H1 (cell line): Measurements from ENCODE around the gene IL16. TPM values are rescaled to one million over a fixed set of nuclear protein-coding genes. Genes with fewer than 3 reads are reported as not detected.

Source experiments
- CTCF ChIA-PET: fragments of 300-600 bp; sonication (Branson Sonifier 250); formaldehyde crosslinking; loops from one replicate; lab custom pipeline; 2021; ENCODE audit not compliant: partially characterized antibody; lab: Charles Lee
- POLR2A ChIA-PET: fragments of 300-600 bp; sonication (Branson Sonifier 250); formaldehyde crosslinking; loops from one replicate; lab custom pipeline; 2021; ENCODE audit warnings: inconsistent platforms; ENCODE audit not compliant: partially characterized antibody; lab: Charles Lee
- DNase-seq, 2 experiments: peaks; one replicate each; pipeline versions ENCODE4 v3.0.0 to v3.0.0-alpha.2; 2010 to 2022; ENCODE audit warnings: low spot score in 2 of 2, low read depth in 1 of 2, mixed read lengths in 1 of 2
- FAIRE-seq: peaks from 2 replicates; lab custom pipeline; 2011; peaks lifted over from hg19 to GRCh38; lab: Jason Lieb, UNC
- H2AFZ ChIP-seq: 2 replicates; pipeline ENCODE4 v1.8.1; 2012; ENCODE audit warnings: low read length, inconsistent platforms
- H2AK5ac ChIP-seq: 2 replicates; pipeline ENCODE4 v1.6.1; 2013; ENCODE audit warnings: low read depth, low read length
- H2BK120ac ChIP-seq: replicated peaks from 2 replicates; pipeline ENCODE3; 2013; ENCODE audit warnings: low read depth, low read length, inconsistent platforms
- H2BK12ac ChIP-seq: 2 replicates; pipeline ENCODE4 v1.6.1; 2013; ENCODE audit warnings: low read depth, low read length
- H2BK15ac ChIP-seq: 2 replicates; pipeline ENCODE4 v1.6.1; 2013; ENCODE audit warnings: low read length
- H2BK20ac ChIP-seq: 2 replicates; pipeline ENCODE4 v1.6.1; 2013; ENCODE audit warnings: low read length
- H2BK5ac ChIP-seq: 2 replicates; pipeline ENCODE4 v1.6.1; 2013; ENCODE audit warnings: low read depth, low read length
- H3K14ac ChIP-seq: 2 replicates; pipeline ENCODE4 v1.6.1; 2013; ENCODE audit warnings: inconsistent platforms; ENCODE audit not compliant: insufficient read length
- H3K18ac ChIP-seq: 2 replicates; pipeline ENCODE4 v1.6.1; 2013; ENCODE audit warnings: low read length; ENCODE audit errors: extremely low read depth
- H3K23ac ChIP-seq: 2 replicates; pipeline ENCODE4 v1.6.1; 2013; ENCODE audit warnings: inconsistent platforms; ENCODE audit not compliant: insufficient read length
- H3K23me2 ChIP-seq: 2 replicates; pipeline ENCODE4 v1.6.1; 2013; ENCODE audit warnings: low read depth, low read length
- H3K27ac ChIP-seq: 2 replicates; pipeline ENCODE4 v1.6.1; 2011; ENCODE audit warnings: low read depth, low read length, inconsistent platforms
- H3K27me3 ChIP-seq, 4 experiments: replicated peaks in 1 of 4; 1 replicate in 1 of 4; 2 replicates in 3 of 4; pipeline versions ENCODE4 v1.6.1 to v1.8.1; 2011 to 2013; ENCODE audit warnings: low read length in 3 of 4, mild to moderate bottlenecking in 3 of 4, inconsistent platforms in 2 of 4, mixed read lengths in 2 of 4, moderate library complexity in 1 of 4; ENCODE audit not compliant: control insufficient read depth in 3 of 4, insufficient read depth in 3 of 4; ENCODE audit errors: extremely low read depth in 1 of 4
- H3K36me3 ChIP-seq, 4 experiments: 2 replicates each; pipeline versions ENCODE4 v1.6.1 to v1.8.1; 2011 to 2013; ENCODE audit warnings: mild to moderate bottlenecking in 4 of 4, low read length in 3 of 4, moderate library complexity in 2 of 4, control low read depth in 1 of 4, inconsistent platforms in 1 of 4; ENCODE audit not compliant: insufficient read depth in 4 of 4, control insufficient read depth in 2 of 4
- H3K4ac ChIP-seq: replicated peaks from 2 replicates; pipeline ENCODE3; 2013; ENCODE audit warnings: low read length, low read depth, mixed read lengths, inconsistent platforms; ENCODE audit not compliant: insufficient read length
- H3K4me1 ChIP-seq, 4 experiments: replicated peaks in 1 of 4; 1 replicate in 1 of 4; 2 replicates in 3 of 4; pipeline versions ENCODE4 v1.6.1 to v1.8.1; 2011 to 2013; ENCODE audit warnings: low read length in 3 of 4, inconsistent platforms in 2 of 4, mixed read lengths in 1 of 4; ENCODE audit not compliant: insufficient read depth in 4 of 4, control insufficient read depth in 3 of 4
- H3K4me2 ChIP-seq, 2 experiments: 2 replicates each; pipeline versions ENCODE4 v1.6.1 to v1.8.1; 2011 to 2013; ENCODE audit warnings: low read depth in 2 of 2, low read length in 2 of 2, control low read depth in 1 of 2, inconsistent platforms in 1 of 2, mild to moderate bottlenecking in 1 of 2; ENCODE audit not compliant: insufficient read depth in 1 of 2
- H3K4me3 ChIP-seq, 4 experiments: fragments of 200-600, 300-600 bp in 1 of 4; sonication (generic), shearing (Covaris generic), sonication (Bioruptor Twin) in 1 of 4; 2 replicates each; pipeline versions ENCODE4 v1.5.1 to v1.8.1; 2011 to 2016; ENCODE audit warnings: low read length in 4 of 4, low read depth in 3 of 4, control low read depth in 2 of 4, inconsistent platforms in 2 of 4, mild to moderate bottlenecking in 2 of 4, mixed read lengths in 1 of 4, moderate library complexity in 1 of 4; ENCODE audit not compliant: insufficient read depth in 2 of 4; ENCODE audit errors: extremely low read depth in 1 of 4
- H3K56ac ChIP-seq: replicated peaks from 2 replicates; pipeline ENCODE3; 2013; ENCODE audit warnings: low read depth, mild to moderate bottlenecking, mixed read lengths, low read length, inconsistent platforms; ENCODE audit not compliant: insufficient read length
- H3K79me1 ChIP-seq: 2 replicates; pipeline ENCODE4 v1.6.1; 2013; ENCODE audit warnings: low read depth, low read length, control low read depth
- H3K79me2 ChIP-seq, 2 experiments: 2 replicates each; pipeline versions ENCODE4 v1.6.1 to v1.8.1; 2012 to 2013; ENCODE audit warnings: low read length in 2 of 2, mild to moderate bottlenecking in 2 of 2, inconsistent platforms in 1 of 2; ENCODE audit not compliant: insufficient read depth in 2 of 2, control insufficient read depth in 1 of 2
- H3K9ac ChIP-seq, 4 experiments: replicated peaks in 1 of 4; 1 replicate in 1 of 4; 2 replicates in 3 of 4; pipeline versions ENCODE4 v1.6.1 to v1.8.1; 2011 to 2013; ENCODE audit warnings: low read depth in 3 of 4, low read length in 3 of 4, control low read depth in 2 of 4, mild to moderate bottlenecking in 2 of 4, moderate library complexity in 2 of 4, inconsistent platforms in 1 of 4; ENCODE audit errors: extremely low read depth in 1 of 4
- H3K9me3 ChIP-seq, 2 experiments: 2 replicates each; pipeline versions ENCODE4 v1.6.1 to v1.8.1; 2012 to 2013; ENCODE audit warnings: mild to moderate bottlenecking in 2 of 2, moderate library complexity in 2 of 2, control low read depth in 1 of 2, inconsistent platforms in 1 of 2, low read depth in 1 of 2, low read length in 1 of 2, mixed read lengths in 1 of 2; ENCODE audit not compliant: insufficient read depth in 2 of 2
- H4K20me1 ChIP-seq, 2 experiments: replicated peaks in 1 of 2; 2 replicates each; pipeline versions ENCODE3 to v1.8.1; 2011 to 2013; ENCODE audit warnings: inconsistent platforms in 2 of 2, low read length in 2 of 2, mild to moderate bottlenecking in 1 of 2; ENCODE audit not compliant: insufficient read depth in 2 of 2, control insufficient read depth in 1 of 2
- H4K5ac ChIP-seq: 2 replicates; pipeline ENCODE4 v1.6.1; 2013; ENCODE audit warnings: low read length, low read depth, mixed read lengths, inconsistent platforms; ENCODE audit not compliant: insufficient read length
- H4K8ac ChIP-seq: 2 replicates; pipeline ENCODE4 v1.8.0; 2013; ENCODE audit warnings: mild to moderate bottlenecking, moderate library complexity, low read length, inconsistent platforms; ENCODE audit not compliant: insufficient read depth; ENCODE audit errors: extremely low read depth
- H4K91ac ChIP-seq: replicated peaks from 2 replicates; pipeline ENCODE3; 2013; ENCODE audit warnings: low read length, mixed read lengths, inconsistent platforms; ENCODE audit not compliant: insufficient read length
- CBX5 ChIP-seq: fragments of 300-800, 300-1000 bp; sonication (generic); IDR thresholded peaks from 2 replicates; pipeline ENCODE4 v1.7.1; 2016; ENCODE audit warnings: antibody characterized with exemption, low read length, low read depth
- EZH2 ChIP-seq: fragments of 200-600 bp; sonication (generic); IDR thresholded peaks from 2 replicates; pipeline ENCODE4 v1.7.1; 2012; ENCODE audit warnings: low read depth, mild to moderate bottlenecking, moderate library complexity, low read length, inconsistent platforms; ENCODE audit not compliant: severe bottlenecking
- HDAC2 ChIP-seq, 2 experiments: fragments of 300-600 bp in 1 of 2; sonication (generic) in 1 of 2; IDR thresholded peaks; 2 replicates each; pipeline ENCODE4 v1.6.1; 2011 to 2012; ENCODE audit warnings: low read depth in 2 of 2, low read length in 2 of 2, mild to moderate bottlenecking in 2 of 2, moderate library complexity in 2 of 2, borderline replicate concordance in 1 of 2, inconsistent platforms in 1 of 2
- JUN ChIP-seq: IDR thresholded peaks from 2 replicates; pipeline ENCODE4 v1.6.1; 2011; ENCODE audit warnings: low read depth, mild to moderate bottlenecking, improper control_type of control experiment, low read length
- JUND ChIP-seq: IDR thresholded peaks from 2 replicates; pipeline ENCODE4 v1.6.1; 2011; ENCODE audit warnings: mild to moderate bottlenecking, improper control_type of control experiment, low read length
- PHF8 ChIP-seq: fragments of 200-600 bp; sonication (generic); conservative IDR thresholded peaks from 2 replicates; pipeline ENCODE4 v1.7.1; 2012; ENCODE audit warnings: low read depth, mild to moderate bottlenecking, inconsistent platforms, low read length, moderate library complexity
- POLR2A ChIP-seq, 2 experiments: IDR thresholded peaks; 1 replicate in 1 of 2; 2 replicates in 1 of 2; pipeline ENCODE4 v1.6.1; 2011; ENCODE audit warnings: low read depth in 2 of 2, low read length in 2 of 2, mild to moderate bottlenecking in 2 of 2; ENCODE audit errors: control extremely low read depth in 1 of 2
- RFX5 ChIP-seq: IDR thresholded peaks from 2 replicates; pipeline ENCODE4 v1.6.1; 2011; ENCODE audit warnings: low read depth, low read length, improper control_type of control experiment, borderline replicate concordance
- RNF2 ChIP-seq: fragments of 200-900, 300-1000 bp; sonication (generic); IDR thresholded peaks from 2 replicates; pipeline ENCODE4 v1.7.1; 2016; ENCODE audit warnings: borderline replicate concordance, low read depth, mild to moderate bottlenecking, antibody characterized with exemption, low read length; ENCODE audit not compliant: poor library complexity, severe bottlenecking; ENCODE audit errors: missing control alignments
- SIRT6 ChIP-seq: IDR thresholded peaks from one replicate; pipeline ENCODE4 v1.7.1; 2012; ENCODE audit warnings: low read length, inconsistent platforms
- SP2 ChIP-seq: IDR thresholded peaks from 2 replicates; pipeline ENCODE4 v1.6.1; 2012; ENCODE audit warnings: mild to moderate bottlenecking, low read length, inconsistent platforms
- TEAD4 ChIP-seq: IDR thresholded peaks from 2 replicates; pipeline ENCODE4 v1.6.1; 2012; ENCODE audit warnings: low read depth, low read length, inconsistent platforms, mixed read lengths
- USF2 ChIP-seq: IDR thresholded peaks from 2 replicates; pipeline ENCODE4 v1.6.1; 2011; ENCODE audit warnings: low read length, improper control_type of control experiment
- WGBS, 2 experiments: shearing (Covaris generic) in 1 of 2; methylation state at CpG; one replicate each; pipeline versions ENCODE4 v1.1.6 to v1.1.7; 2013 to 2015; ENCODE audit warnings: low lambda C conversion rate in 2 of 2, mixed read lengths in 2 of 2, inconsistent platforms in 1 of 2, low coverage in 1 of 2, missing lambda C conversion rate in 1 of 2; ENCODE audit not compliant: insufficient replicate concordance in 2 of 2, insufficient coverage in 1 of 2, insufficient read length in 1 of 2; ENCODE audit errors: extremely low coverage in 1 of 2, missing lambda C conversion rate in 1 of 2; 5-methylcytosine and 5-hydroxymethylcytosine counted together
- polyA plus RNA-seq, 7 experiments: library from polyadenylated mRNA; depleted of rRNA in 3 of 7; stranded (reverse) in 5 of 7; unstranded in 2 of 7; fragments of >200 nt in 5 of 7; fragments of 200-250 nt in 2 of 7; gene quantifications; 1 replicate in 5 of 7; 2 replicates in 1 of 7; 4 replicates in 1 of 7; pipeline versions ENCODE4 v1.2.1 to v1.2.3, GENCODE V29; 2011 to 2013; ENCODE audit warnings: missing spikeins in 2 of 7, mixed read lengths in 2 of 7
- total RNA-seq: library from RNA; stranded (reverse); fragmentation: NEBNext Ultra II Directional; extraction: Animal tissue kit (Norgen Biotek cat#: 25700); gene quantifications from 2 replicates; pipeline ENCODE4 v1.2.1, GENCODE V29; 2021

IL16 gene
- total and polyA plus RNA-seq, 2 of the 8 experiments (the other 6 are each of a cell fraction or from before 2014, with no cell fraction given): 0.03 to 0.09 TPM

DNA sequence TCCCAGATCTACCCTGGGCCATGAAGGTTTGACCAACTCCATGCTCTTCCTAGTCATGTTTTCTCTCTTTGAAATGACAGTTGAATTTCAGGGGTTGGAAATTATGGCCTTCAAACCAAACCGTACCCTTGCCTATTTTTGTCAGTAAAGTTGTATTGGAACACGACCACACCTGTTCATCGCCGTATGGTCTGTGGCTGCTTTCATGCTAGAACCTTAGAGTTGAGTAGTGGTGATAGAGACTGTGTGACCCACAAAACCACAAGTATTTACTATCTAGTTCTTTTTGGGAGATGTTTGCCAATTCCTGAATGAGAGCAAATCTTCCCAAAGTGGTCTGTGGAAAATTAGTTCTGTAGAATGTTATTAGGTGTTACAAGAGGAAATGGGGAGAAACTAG, 151.2 kb downstream of the IL16 start:
- H3K14ac ChIP-seq: no peak overlapping the region
- H3K4ac ChIP-seq: no peak overlapping the region
- H4K8ac ChIP-seq: no peak overlapping the region
- no peak overlapping the region for H3K18ac ChIP-seq
- H3K56ac ChIP-seq: no peak overlapping the region
- H4K91ac ChIP-seq: no peak overlapping the region
- CTCF ChIA-PET: no interaction called here
- 100% methylated on average over 4 of the region's 4 CpGs; no CpG with 5 or more reads in 1 of the 2 experiments for WGBS, 2 experiments
- H4K20me1 ChIP-seq: no peaks in the 10 kb centered on the region
- H3K79me1 ChIP-seq: no peaks in the 10 kb centered on the region
- no peaks in the 10 kb centered on the region for H3K9me3 ChIP-seq
- no peaks in the 10 kb centered on the region for H3K79me2 ChIP-seq
- no peak overlapping the region for H3K4me2 ChIP-seq
- no peak for FAIRE-seq
- no peak overlapping the region for H3K9ac ChIP-seq
- H3K23me2 ChIP-seq: no peaks in the 10 kb centered on the region
- DNase-seq: peak in 1 of 2 experiments; percentile 13
- no peak overlapping the region for H2BK5ac ChIP-seq
- no peak overlapping the region for H3K27ac ChIP-seq
- POLR2A ChIA-PET: no interaction called here
- no peak overlapping the region for H4K5ac ChIP-seq
- H3K4me3 ChIP-seq: no peak overlapping the region
- H3K27me3 ChIP-seq: no peaks in the 10 kb centered on the region
- no peaks in the 10 kb centered on the region for H3K4me1 ChIP-seq
- no peaks in the 10 kb centered on the region for H3K36me3 ChIP-seq
- H3K23ac ChIP-seq: no peak overlapping the region
- H2BK12ac ChIP-seq: no peak overlapping the region
- H2BK15ac ChIP-seq: no peak overlapping the region
- H2BK120ac ChIP-seq: no peak overlapping the region
- no peak overlapping the region for H2BK20ac ChIP-seq
- H2AFZ ChIP-seq: no peak overlapping the region
- H2AK5ac ChIP-seq: no peak overlapping the region
- TF ChIP-seq HDAC2 (IDR thresholded peaks at IDR 0.05; ENCODE audit: borderline replicate concordance in 1 of 2, low read depth in 2 of 2, low read length in 2 of 2): no peak
- no peak for TF ChIP-seq SIRT6
- TF ChIP-seq RNF2: no peak
- no peak for TF ChIP-seq JUND
- TF ChIP-seq TEAD4: no peak
- TF ChIP-seq RFX5: no peak
- no peak for TF ChIP-seq SP2
- no peak for TF ChIP-seq EZH2
- no peak for TF ChIP-seq JUN
- no peak for TF ChIP-seq CBX5
- no peak for TF ChIP-seq POLR2A (IDR thresholded peaks at IDR 0.05; ENCODE audit: control extremely low read depth in 1 of 2, low read depth in 2 of 2, low read length in 2 of 2)
- TF ChIP-seq PHF8: no peak
- TF ChIP-seq USF2: no peak
